HEK293T (cell line): ENCODE data around the gene INO80.
"Not testable (repeated sequence)": the region's sequence is repeated elsewhere in the genome, so short reads cannot be mapped to it uniquely, and the experiment has no call there.

Experiments
- ARNT ChIP-seq: fragments of 450-650 bp; IDR thresholded peaks from 2 replicates; pipeline ENCODE4 v1.6.1; 2017; ENCODE audit warnings: mild to moderate bottlenecking
- FOXM1 ChIP-seq: fragments of 450-650 bp; IDR thresholded peaks from 2 replicates; pipeline ENCODE4 v1.6.1; 2017; ENCODE audit warnings: mild to moderate bottlenecking, borderline replicate concordance
- LEF1 ChIP-seq: fragments of 450-650 bp; IDR thresholded peaks from 2 replicates; pipeline ENCODE4 v1.6.1; 2017; ENCODE audit warnings: mild to moderate bottlenecking, borderline replicate concordance
- PKNOX1 ChIP-seq: fragments of 450-650 bp; IDR thresholded peaks from 2 replicates; pipeline ENCODE4 v1.6.1; 2016
- TARDBP ChIP-seq: fragments of 450-650 bp; IDR thresholded peaks from 2 replicates; pipeline ENCODE4 v1.6.1; 2016
- ZNF384 ChIP-seq: fragments of 450-650 bp; IDR thresholded peaks from 2 replicates; pipeline ENCODE4 v1.6.1; 2016

- not testable (repeated sequence) for TF ChIP-seq TARDBP, PKNOX1, ZNF384, ARNT, LEF1, FOXM1
Measured at GRCh38 chr15:41139112-41139511, 23.0 kb upstream of the INO80 start.
